Cardiac septum (tissue), 1 donor: Measurements from ENCODE around the gene KNDC1. TPM values are rescaled to one million over a fixed set of nuclear protein-coding genes. Genes with fewer than 3 reads are reported as not detected.

ENCODE experiments used
- DNase-seq: peaks from one replicate; pipeline ENCODE4 v3.0.0-alpha.2; 2020; ENCODE audit warnings: low spot score
- intact Hi-C: fragments of 100-400 bp; cut with DNase I; formaldehyde crosslinking; loops from one replicate; pipeline ENCODE4 v1.14.0; 2022
- total RNA-seq: library from RNA; stranded (reverse); fragmentation: NEBNext Ultra II Directional; extraction: Animal tissue kit (Norgen Biotek cat#: 25700); gene quantifications from one replicate; pipeline ENCODE4 v1.2.1, GENCODE V29; 2021
- donor health status: DM: no; HTN: no; CAD: no.

The KNDC1 gene
- total RNA-seq, 1 donor from 2014 or later = 0.05 TPM

DNA sequence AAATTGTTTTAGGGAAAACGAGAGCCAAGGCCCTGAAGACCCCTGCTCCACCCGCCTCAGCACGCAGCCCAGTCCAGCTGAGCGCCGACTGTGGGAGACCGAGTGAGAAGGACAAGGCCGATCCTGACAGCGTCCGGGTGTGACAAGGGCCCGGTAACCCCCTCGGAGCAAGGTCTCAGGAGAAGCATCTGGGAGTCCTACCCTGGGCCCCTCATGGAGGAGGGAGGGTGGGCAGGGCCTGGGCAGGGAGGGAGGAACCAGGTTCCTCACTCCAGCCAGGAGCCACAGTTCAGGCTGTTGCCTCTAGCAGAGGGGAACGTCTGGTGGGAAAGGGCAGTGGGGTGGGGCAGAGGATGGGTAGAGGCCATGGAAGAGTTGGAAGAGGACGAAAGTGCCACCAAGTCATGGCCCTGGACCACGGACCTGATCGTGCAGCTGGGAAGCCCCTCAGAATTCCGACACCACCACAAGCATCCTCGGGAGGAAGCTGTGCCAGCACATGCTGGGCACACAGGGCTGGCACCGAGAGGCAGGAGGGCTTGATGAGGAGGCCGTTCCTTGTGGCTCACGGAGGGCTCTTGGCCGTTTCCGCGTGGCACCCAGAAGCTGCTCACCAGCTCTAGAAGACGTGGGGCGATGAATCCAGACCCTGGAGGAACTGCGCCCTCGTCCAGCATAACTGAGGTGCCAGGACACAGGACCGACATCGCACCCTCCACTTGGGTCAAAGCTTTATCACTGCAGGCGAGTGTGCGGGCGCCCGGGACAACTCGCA lies 2.2 kb upstream of the KNDC1 start:
- intact Hi-C loops = no loop called here
- DNase-seq = peak; percentile 73

DNA sequence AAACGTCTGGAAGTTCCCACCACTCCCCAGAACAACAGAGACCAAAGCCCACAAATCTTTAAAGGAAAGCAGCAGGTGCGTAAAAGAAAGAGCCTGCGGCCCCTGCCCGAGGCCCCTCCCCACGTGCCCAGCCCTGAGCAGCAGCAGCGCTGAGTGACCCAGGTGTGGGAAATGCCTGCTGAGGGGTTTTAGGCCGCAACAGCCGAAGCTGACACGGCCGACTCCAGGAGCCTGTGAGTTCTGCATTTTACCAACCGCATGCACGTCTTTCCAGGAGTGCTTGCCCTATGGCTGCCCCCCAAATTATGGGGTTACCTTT lies 1.6 kb upstream of the KNDC1 start:
- peak; percentile 70 for DNase-seq
- intact Hi-C loops = no loop called here

DNA sequence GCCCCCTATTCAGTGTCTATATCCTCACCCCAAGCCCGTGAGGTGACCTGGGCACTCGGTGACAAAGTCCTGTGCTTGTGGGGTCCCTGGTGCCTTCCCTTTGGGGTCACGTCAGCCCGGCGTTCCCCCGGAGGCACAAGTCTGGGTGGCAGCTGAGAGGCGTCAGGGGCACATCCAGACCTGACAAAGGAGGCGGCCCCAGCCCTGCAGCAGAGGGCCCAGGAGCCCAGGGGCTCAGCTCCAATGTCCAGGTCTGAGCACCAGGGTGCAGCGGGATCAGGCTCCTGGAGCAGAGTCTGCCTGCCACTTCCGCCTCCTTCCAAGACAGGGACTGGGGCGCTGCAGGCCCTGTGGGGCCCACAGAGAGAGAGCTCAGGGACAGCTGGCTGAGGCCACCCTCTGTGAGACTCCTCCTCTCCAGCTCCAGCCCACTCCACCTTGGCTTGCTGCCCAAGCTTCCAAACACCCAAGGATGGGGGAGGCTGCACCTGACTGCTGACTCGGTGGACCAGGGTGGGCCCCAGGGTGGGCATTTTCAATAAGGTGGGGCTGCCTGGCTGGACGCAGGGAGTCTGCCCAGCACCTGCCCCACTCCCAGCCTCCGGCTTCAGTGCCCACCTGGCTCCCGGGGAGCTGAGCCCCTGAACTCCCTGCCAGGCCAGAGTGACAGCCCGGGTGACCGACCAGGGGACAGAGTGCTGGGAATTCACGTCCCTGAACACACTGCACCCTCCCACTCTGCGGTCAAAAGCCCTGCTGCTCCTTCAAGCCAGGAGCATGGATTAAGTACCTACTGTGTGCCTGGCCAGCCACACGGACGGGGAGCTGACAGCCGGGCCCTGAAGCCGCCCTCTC lies 1.0 kb upstream of the KNDC1 start:
- intact Hi-C loops = no loop called here
- peak; percentile 67 for DNase-seq

DNA sequence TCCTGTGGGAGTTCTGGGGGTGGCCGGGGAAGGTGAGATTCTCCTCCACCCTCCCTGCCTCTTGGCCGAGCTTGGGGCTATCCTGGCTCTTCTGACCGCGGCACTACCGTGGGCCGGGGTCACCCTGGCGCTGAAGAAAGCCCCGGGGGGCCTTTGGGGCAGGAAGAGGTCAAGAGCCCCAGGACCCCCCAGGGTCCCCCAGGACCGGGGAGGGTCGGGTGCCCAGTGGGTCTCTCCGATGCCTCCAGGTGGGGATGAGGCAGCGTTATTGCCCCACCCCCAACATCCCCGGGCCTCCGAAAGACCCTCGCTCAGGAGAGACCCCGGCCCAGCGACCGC lies 439 bp upstream of the KNDC1 start:
- intact Hi-C loops = no loop called here
- no peak for DNase-seq

DNA sequence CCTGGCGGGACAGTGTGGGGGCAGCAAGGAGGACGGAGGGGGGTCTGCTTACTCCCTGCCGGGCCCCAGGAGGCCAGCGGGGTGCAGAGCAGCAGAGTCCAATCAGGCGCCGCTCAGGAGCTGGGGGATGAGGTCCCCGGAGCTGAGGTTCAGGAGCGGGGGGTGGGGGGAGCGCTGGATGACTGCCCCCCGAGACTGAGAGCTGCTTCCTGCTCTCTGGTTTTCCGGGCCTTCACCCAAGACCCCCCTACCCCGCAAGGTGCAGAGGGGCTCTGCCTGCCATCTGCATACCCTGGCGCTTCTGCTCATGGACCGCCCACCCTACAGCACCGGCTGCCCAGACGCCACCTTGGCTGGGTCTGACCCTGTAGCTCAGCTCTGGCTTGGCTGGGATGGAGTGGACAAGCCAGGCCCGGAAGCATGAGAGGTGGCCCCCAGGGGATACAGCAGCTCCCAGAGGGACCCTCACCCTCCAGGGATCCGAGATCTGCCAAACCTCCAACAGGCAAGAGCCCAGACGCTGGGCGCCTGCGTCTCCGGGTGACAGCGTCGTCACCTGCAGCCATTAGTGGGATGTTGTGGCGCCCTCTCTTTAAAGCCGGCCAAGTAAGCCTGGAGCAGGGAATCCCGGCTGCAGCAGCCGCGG lies 930 bp downstream of the KNDC1 start:
- peak; percentile 41 for DNase-seq
- intact Hi-C loops = no loop called here

DNA sequence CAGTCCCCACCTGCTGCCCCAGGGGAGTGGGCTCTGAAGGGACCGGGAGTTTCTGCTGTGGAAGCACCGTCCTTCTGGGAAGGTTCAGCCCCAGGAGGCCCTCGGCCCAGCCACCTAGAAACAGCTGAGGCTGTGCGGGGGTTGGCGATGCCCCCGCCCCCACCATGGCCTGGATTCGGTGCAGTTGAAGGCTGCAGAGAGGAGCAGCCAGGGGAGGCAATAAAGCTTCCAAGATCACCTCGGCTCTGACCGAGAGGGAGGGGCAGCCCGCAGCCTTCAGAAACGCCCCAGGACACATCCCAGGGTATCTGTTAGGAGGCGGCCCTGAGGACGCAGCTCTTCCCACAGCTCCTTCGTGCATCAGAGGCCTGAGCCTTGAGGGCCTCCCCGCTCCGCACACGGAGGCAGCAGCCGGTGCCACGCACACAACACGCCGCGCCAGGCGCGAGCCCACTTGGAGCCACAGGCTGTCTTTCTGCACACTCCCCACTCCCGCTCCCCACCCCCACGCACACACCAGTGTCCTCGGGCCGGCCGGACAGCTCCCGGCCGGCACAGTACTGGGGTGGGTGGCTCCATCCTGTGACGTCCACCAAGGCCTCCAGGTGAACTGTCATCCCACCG lies 1.6 kb downstream of the KNDC1 start:
- DNase-seq = peak; percentile 49
- intact Hi-C loops = no loop called here

DNA sequence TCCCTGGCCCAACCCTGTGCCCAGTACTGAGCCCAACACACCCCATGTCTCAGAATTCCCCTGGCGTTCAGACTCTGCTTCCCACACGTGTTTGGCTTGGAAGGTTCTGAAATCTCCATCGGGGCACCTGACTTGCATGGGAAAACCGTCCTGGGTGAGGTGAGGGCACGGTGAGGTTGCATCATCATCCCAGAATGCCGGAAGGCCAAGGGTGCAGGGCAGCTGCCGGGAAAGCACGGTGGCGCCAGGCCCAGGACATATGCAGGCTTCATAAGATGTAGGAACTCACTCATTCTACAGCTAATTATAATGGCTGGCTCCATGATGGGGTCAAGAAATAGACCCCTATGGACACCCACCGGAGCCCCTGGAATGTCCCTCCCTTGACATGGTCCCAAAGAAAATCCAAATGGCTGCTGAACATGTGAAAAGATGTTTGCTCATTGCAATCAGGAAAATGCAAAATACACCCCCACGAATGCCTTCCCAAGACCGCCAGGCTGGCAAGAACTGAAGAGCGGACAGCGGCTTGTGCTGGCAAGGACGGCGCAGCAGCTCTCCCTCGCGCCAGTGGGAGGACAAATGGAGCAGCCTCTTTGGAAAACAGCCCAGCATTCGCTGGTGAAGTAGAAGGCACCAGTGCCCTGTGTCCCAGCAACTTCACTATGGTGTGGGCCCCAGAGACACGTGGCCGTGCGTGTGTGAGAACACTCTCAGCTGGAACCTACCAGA lies 2.3 kb downstream of the KNDC1 start:
- peak; percentile 41 for DNase-seq
- intact Hi-C loops = no loop called here

DNA sequence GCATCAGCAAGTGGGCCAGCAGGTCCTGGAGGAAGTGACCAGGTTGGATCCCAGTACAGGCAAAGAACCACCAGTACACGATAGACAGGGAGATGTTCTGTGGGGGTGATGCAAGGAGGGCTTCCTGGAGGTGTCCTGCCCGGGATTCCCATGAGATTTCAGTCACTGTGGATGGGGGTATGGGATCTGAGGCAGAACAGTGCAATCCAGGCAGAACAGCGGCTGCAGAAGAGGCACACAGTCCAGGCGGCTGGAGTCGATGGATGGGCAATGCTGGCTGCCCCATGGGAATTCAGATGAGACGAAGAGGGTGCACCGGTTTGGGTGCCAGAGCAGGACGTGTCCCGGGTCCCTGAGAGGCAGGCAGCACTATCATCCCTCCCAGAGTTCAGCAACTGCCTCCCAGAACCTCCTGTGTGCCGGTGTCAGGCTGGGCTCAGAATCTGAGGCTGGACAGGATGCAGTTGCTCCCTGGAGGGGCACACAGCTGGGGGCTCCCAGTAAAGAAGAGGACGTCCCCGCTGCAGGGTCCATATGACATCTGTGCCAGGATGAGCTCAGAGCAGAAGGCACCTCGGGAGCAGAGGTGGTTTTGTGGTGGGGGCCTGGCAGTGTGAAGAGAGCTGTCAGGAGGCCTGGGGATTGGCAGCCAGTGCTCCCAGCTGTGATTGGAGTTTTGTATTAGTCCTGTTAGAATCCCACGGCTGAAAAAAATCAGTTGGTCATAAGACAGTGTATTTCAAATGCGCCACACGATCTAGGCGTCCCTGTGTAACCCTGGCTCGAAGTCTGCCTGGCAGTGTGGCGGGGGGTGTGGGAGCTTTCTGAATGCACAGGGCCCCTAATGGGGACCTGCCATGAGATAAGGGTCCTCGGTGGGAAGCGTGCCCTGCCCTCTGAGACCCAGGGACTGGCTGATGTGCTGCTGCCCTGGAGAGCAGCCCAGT lies 3.2 kb downstream of the KNDC1 start:
- intact Hi-C loops = no loop called here
- DNase-seq = peak; percentile 68

DNA sequence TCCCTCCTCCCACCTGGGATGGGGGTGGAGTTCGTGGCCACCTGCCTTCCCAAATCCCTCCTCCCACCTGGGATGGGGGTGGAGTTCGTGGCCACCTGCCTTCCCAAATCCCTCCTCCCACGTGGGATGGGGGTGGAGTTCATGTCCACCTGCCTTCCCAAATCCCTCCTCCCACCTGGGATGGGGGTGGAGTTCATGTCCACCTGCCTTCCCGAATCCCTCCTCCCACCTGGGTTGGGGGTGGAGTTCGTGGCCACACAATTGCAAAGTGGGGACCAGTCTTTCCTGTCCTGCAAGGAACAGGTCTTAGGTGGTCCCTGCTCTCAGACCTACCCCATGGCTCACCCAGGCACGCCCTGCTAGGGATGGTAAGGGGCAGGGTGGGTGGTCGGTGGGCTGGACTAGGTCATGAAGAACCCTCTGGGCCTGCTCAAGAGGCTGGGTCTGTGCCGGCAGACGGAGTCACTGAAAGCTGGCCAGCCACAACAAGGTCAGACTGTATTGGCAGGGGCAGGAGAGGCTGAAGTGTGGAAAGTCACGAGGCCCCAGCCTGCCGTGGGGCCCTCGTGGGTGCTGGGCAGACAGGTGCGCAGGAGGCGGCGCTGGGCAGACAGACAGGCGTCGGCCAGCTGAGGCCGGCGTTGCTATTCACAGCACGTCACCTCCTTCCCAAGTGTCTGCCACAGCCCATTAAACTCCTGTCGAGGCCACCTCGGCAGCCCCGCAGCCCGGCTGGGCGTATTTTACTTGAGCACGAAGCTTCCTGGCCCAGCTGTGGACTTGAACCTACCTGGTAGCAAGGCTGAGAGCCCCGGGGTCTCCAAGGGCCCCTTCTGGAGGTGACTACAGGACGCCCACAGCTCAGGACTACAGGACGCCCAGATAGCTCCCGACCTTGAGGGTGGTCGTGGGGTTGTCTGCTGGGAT lies 4.1 kb downstream of the KNDC1 start:
- peak; percentile 72 for DNase-seq

DNA sequence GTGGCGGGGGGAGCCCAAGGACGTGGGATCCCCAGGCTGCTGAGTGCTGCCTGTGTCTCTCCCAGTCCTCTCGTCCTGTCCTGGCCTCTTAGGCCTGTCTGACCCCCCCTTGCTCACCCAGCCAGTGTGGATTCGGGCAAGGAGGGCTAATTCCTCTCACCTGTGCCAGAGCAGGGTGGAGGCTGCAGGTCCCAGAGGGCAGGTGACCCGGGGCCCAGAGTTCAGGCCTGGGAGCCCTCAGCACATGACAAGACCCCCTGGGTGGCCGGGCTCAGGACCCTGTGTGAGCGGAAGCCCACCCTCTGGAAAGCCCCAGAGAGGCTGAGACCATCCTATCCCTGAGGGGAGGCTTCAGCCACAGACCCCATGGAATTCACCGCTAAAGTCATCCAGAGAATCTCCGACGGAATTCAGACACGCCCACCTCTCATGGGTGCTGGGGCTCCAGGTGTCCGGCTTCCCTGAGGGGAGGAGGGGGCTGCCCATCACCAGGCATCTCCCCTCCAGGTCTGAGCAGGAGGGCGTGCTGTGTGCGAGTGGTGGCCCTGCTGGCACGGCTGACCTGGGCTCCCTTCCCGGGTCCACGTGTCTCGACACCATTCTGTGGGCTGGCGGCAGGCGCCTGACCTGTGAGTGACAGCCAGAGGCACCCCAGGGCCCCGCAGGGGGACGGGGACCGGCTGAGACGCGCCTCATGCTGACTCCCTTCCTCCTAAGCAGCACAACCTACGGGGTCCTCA lies 5.0 kb downstream of the KNDC1 start:
- DNase-seq = peak; percentile 72

More for the DNA sequence above, 4.1 kb downstream of the KNDC1 start:
- intact Hi-C loops = no loop called here

DNA sequence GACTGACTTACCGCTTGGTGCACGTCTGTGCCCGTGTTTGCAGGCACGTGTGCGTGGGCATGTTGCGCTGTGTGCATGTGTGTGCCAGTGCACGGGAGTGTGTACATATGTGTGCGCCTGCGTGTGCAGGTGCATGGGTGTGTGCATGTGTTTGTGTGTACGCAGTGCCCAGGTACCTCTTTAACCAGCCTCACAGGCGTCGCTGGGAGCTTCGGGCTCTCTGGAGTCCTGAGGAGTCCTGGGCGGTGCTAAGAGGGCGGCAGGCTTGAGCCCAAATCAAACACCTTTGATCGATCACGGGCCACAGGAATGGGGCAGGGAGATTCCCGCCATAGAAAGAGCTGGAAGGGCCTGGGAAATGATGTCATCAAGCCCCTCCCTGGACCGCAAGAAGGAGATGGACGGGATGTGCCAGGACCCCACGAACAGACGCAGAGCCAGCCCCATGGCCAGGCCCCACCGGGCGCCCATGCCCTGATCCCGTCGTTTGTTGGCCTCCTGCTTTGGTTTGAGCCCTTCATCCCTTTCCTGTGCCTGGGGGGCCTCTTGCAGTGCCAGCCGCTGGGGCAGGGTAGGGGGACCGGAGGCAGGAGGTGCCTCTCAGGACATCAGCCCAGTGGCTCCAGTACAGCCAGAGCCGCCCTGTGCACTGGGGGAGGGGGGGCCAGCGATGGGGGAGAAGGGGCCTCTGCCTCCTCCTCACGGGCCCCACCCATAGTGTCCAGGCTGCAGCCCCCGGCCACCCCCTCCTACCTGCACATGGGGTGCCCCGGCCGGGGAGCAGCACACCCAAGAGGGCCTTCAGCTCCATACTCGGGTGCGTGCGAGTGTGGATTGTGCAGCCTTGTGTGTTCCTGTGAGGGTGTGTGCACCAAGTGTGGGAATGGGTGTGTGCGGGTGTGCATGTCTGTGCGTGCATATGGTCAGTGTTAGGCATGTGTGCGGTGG lies 5.8 kb downstream of the KNDC1 start:
- peak; percentile 69 for DNase-seq
- intact Hi-C loops = no loop called here

More for the DNA sequence above, 5.0 kb downstream of the KNDC1 start:
- intact Hi-C loops = no loop called here

DNA sequence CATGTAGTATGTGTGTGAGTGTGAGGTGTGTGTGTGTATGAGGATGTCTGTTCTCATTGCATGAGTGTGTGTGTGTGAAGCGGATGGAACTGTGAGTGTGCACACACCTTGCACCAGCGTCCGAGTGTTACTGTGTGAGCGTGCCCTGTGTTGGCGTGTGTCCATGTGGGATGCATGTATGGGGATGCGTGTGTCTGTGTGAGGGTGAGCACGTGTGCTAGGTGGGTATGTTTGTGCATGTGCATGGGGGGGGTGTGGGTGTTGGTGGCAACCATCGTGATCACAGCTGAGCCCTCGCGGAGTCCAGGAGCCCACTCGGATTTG lies 6.4 kb downstream of the KNDC1 start:
- intact Hi-C loops = no loop called here
- DNase-seq = no peak

DNA sequence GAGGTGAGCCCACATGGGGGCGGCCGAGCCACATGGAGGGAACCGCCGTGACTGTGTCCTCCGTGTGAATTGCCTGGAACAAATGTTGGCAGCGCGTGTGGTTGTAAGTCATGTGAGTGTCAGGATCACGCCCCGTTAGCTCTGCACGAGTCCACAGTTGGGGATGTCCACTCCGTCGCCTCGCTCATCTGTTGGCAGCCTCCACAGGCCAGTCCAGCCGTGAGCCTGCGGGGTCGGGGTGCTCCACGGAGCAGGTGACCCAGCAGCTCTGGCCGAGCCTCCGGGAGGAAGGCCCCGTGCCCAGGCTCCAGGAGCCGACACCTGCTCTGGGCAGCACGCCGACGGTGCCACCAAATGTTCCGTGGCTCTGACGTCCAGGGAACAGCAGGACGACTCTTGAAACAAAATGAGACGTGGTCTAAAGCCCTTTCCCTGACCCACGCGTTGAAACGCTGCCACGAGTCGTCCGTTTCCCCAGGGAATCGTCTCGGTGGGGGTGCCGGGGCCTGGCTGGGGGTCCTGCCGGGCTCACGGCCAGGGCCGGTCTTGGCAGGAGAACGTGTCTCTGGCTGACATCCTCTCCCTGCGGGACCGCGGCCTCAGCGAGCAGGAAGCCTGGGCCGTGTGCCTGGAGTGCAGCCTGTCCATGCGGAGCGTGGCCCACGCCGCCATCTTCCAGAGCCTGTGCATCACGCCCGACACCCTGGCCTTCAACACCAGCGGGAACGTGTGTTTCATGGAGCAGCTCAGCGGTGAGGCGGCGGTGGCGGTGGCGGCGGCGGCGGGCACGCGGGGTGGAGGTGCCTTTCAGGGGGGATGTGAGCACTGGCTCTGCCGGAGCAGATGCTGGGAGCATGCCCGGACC lies 7.0 kb downstream of the KNDC1 start:
- intact Hi-C loops = no loop called here
- DNase-seq = peak; percentile 69

DNA sequence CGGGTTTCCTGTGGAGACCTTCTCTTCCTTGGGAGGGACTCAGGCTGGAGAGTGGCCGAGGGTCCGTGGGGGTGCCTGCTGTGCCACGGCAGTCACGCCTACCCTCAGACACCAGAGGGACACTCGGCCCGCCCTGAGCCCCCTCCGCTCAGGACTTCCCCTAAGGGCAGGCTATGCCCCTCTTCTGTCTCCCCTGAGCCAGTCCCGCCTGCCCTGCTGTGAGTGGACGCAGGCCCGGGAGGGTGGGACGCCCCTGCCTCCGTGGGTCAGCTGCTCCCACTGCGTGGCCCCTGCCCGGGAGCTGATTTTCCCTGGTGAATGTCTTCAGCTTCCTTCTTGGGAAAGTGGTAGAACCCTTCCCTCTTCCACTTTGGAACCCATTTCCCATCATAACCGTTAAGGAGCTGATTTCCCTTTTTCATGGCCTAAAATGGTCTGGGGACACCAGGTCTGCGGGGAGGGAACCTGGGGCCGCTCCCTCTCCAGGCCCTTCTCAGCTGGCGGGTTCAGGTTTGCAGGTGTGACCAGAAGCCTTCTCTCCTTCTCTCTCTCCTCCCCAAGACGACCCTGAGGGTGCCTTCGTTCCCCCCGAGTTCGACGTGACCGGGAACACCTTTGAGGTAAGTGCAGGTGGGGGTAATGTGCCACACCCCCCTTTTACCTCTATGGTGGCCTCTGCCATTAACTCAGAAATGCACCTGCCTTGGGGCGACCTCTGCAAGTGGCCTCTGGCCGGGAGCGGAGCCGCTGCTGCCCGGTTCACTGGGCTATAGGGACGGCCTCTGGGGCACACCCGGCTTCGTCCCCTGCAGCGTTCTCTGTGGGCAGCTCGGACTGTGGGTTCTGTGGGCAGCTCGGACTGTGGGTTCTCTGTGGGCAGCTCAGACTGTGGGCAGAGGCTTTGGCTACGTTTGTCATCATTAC lies 7.9 kb downstream of the KNDC1 start:
- intact Hi-C loops = no loop called here
- DNase-seq = peak; percentile 62
